Sigmoid colon (tissue), 7 donors: ENCODE results near the gene NPNT. TPM values are rescaled to one million over a fixed set of nuclear protein-coding genes. Genes with fewer than 3 reads are reported as not detected.

Source experiments
- DNase-seq: peaks from one replicate; pipeline ENCODE4 v3.0.0-alpha.2; 2019
- H3K27ac ChIP-seq, 4 donors: fragments of 200-600 bp; sonication (generic); one replicate each; pipeline ENCODE4 v1.5.1; 2016 to 2019; ENCODE audit warnings: mild to moderate bottlenecking in 1 of 4
- H3K27me3 ChIP-seq, 3 donors: fragments of 200-600 bp; sonication (generic); one replicate each; pipeline ENCODE4 v1.5.1; 2019; ENCODE audit warnings: mild to moderate bottlenecking in 1 of 3
- H3K36me3 ChIP-seq, 4 donors: fragments of 200-600 bp; sonication (generic); one replicate each; pipeline ENCODE4 v1.5.1; 2016 to 2019
- H3K4me1 ChIP-seq, 4 donors: fragments of 200-600 bp; sonication (generic); one replicate each; pipeline ENCODE4 v1.5.1; 2017 to 2019
- H3K4me3 ChIP-seq, 4 donors: fragments of 200-600 bp; sonication (generic); one replicate each; pipeline ENCODE4 v1.5.1; 2017 to 2019; ENCODE audit warnings: mild to moderate bottlenecking in 2 of 4, moderate library complexity in 1 of 4
- H3K9me3 ChIP-seq, 4 donors: fragments of 200-600 bp in 3 of 4; sonication (generic) in 3 of 4; one replicate each; pipeline versions ENCODE4 v1.5.1 to v1.6.1; 2013 to 2019
- EP300 ChIP-seq, 4 donors: sonication (generic); formaldehyde crosslinking; IDR thresholded peaks; one replicate each; pipeline ENCODE4 v1.6.1; 2017; ENCODE audit warnings: antibody characterized with exemption in 4 of 4
- POLR2A ChIP-seq, 2 donors: fragments of 450-650 bp; IDR thresholded peaks; one replicate each; pipeline ENCODE4 v1.6.1; 2016; ENCODE audit warnings: antibody characterized with exemption in 2 of 2, mild to moderate bottlenecking in 2 of 2, moderate library complexity in 2 of 2
- POLR2AphosphoS5 ChIP-seq, 4 donors: sonication (generic); formaldehyde crosslinking; IDR thresholded peaks; one replicate each; pipeline ENCODE4 v1.6.1; 2017; ENCODE audit warnings: antibody characterized with exemption in 4 of 4
- WGBS, 2 donors: extraction: QIAGEN DNeasy Blood & Tissue Kit; methylation state at CpG; one replicate each; pipeline ENCODE4 v1.1.7; 2013; 5-methylcytosine and 5-hydroxymethylcytosine counted together
- intact Hi-C: fragments of 100-400 bp; cut with DNase I; formaldehyde crosslinking; loops from one replicate; pipeline ENCODE4 v1.15.1; 2023
- polyA plus RNA-seq, 3 donors: library from polyadenylated mRNA; stranded (reverse); fragments of 200-250 nt; gene quantifications; one replicate each; pipeline ENCODE4 v1.2.3, GENCODE V29; 2013
- total RNA-seq, 4 donors: library from RNA; depleted of rRNA; stranded (reverse); fragments of >200 nt; gene quantifications; one replicate each; pipeline ENCODE4 v1.1.0, GENCODE V29; 2016
- TF ChIP-seq, protein P1 (sequence below), 4 experiments: fragments of 450-650 bp in 3 of 4; fragments of 200-600 bp in 1 of 4; IDR thresholded peaks; one replicate each; pipeline ENCODE4 v1.5.1; 2016 to 2019; ENCODE audit warnings: antibody characterized with exemption in 4 of 4, mild to moderate bottlenecking in 3 of 4, moderate library complexity in 2 of 4
- donor health status: healthy with polysubstance abuse.
- donor health status: Bipolar disorder and iron deficiency.
- donor health status: healthy.

The NPNT gene
- total and polyA plus RNA-seq, 7 donors, result 3.0 to 16.5 (median 6.9) TPM

DNA sequence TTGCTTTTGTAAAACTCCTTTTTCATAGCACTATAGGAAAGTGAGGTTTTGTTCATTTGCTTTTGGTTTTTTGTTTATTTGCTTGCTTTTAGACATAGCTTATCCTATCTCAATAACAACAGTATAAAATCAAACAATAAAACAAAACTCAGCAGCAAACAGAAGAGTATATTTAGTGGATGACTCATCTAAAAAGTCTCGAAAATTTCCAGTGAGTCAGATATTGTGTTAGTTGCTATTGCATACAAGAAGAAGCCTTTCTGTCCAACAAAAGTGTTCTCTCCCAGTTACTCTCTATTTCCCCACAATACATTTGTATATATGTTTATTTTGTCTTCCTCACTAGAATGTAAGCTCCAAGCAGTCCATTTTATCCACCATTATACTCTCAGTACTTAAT, 36.0 kb upstream of the NPNT start:
- H3K9me3 ChIP-seq, result peaks cover 0 to 3% (median under 1%) of the 10 kb centered on the region in 4 donors
- intact Hi-C loops, result no loop called here
- no peaks in the 10 kb centered on the region for H3K36me3 ChIP-seq
- WGBS, 2 donors, result 37 to 62% methylated on average over 1 of the region's 1 CpG
- H3K27ac ChIP-seq, result no peak overlapping the region
- no peak overlapping the region for H3K4me3 ChIP-seq
- H3K4me1 ChIP-seq, result no peaks in the 10 kb centered on the region
- TF ChIP-seq POLR2AphosphoS5 (IDR thresholded peaks at IDR 0.05), result no peak
- TF ChIP-seq, protein P1, sequence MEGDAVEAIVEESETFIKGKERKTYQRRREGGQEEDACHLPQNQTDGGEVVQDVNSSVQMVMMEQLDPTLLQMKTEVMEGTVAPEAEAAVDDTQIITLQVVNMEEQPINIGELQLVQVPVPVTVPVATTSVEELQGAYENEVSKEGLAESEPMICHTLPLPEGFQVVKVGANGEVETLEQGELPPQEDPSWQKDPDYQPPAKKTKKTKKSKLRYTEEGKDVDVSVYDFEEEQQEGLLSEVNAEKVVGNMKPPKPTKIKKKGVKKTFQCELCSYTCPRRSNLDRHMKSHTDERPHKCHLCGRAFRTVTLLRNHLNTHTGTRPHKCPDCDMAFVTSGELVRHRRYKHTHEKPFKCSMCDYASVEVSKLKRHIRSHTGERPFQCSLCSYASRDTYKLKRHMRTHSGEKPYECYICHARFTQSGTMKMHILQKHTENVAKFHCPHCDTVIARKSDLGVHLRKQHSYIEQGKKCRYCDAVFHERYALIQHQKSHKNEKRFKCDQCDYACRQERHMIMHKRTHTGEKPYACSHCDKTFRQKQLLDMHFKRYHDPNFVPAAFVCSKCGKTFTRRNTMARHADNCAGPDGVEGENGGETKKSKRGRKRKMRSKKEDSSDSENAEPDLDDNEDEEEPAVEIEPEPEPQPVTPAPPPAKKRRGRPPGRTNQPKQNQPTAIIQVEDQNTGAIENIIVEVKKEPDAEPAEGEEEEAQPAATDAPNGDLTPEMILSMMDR (IDR thresholded peaks at IDR 0.05), result no peak
- no peak for TF ChIP-seq EP300 (IDR thresholded peaks at IDR 0.05)
- TF ChIP-seq POLR2A (IDR thresholded peaks at IDR 0.05), result no peak
- no peaks in the 10 kb centered on the region for H3K27me3 ChIP-seq
- no peak for DNase-seq

DNA sequence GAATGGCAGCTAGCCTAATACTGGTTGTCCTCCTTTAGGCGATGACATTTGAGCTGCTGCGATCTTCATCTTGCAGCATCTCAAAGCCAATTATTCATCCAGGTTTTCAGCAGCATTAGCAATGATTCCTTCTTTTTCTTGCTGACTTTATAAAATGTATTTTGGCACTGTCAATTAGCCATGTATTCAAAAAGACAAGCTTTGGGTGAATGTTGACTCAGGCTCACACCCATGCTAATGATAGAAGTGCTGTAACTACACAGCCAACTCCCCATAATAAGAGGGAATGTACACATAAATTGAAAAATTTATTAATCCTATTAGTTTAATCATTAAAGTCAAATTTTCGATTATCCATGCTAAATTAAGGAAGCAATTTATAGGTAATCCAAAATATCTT, 24.3 kb upstream of the NPNT start:
- WGBS, 2 donors, result 76 to 81% methylated on average over 3 of the region's 3 CpGs
- no peak for TF ChIP-seq POLR2AphosphoS5 (IDR thresholded peaks at IDR 0.05)
- TF ChIP-seq POLR2A (IDR thresholded peaks at IDR 0.05), result no peak
- TF ChIP-seq EP300 (IDR thresholded peaks at IDR 0.05), result no peak
- TF ChIP-seq, protein P1 (IDR thresholded peaks at IDR 0.05), result no peak
- no peak overlapping the region for H3K27ac ChIP-seq
- H3K9me3 ChIP-seq, result no peaks in the 10 kb centered on the region
- intact Hi-C loops, result no loop called here
- H3K27me3 ChIP-seq, result no peaks in the 10 kb centered on the region
- no peak for DNase-seq
- no peaks in the 10 kb centered on the region for H3K36me3 ChIP-seq
- no peak overlapping the region for H3K4me3 ChIP-seq
- no peaks in the 10 kb centered on the region for H3K4me1 ChIP-seq

DNA sequence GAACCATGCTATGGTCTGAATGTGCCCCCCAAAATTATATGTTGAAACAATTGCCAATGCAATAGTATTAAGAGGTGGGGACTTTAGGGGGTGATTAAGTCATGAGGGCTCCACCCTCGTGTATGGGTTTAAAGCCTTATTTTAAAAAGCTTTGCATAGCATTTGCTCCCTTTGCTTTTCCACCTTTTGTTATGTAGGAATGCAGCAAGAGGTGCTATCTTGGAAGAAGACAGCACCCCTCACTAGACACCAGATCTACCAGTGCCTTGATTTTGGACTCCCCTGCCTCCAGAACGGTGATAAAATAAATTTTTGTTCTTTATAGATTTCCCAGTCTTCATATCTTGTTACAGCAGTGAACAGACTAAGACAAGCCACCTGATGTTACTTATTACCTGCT, 23.3 kb upstream of the NPNT start:
- Histone ChIP-seq H3K4me1 (no peaks in the 10 kb centered on the region), H3K9me3 (no peaks in the 10 kb centered on the region), H3K27ac (no peak overlapping the region), H3K27me3 (no peaks in the 10 kb centered on the region), H3K4me3 (no peak overlapping the region), H3K36me3 (no peaks in the 10 kb centered on the region)
- no peak for TF ChIP-seq POLR2A (IDR thresholded peaks at IDR 0.05)
- TF ChIP-seq POLR2AphosphoS5 (IDR thresholded peaks at IDR 0.05), result no peak
- TF ChIP-seq, protein P1 (IDR thresholded peaks at IDR 0.05), result no peak
- no peak for TF ChIP-seq EP300 (IDR thresholded peaks at IDR 0.05)
- DNase-seq, result no peak
- WGBS, 2 donors, result 78 to 85% methylated on average over 2 of the region's 2 CpGs
- intact Hi-C loops, result no loop called here

DNA sequence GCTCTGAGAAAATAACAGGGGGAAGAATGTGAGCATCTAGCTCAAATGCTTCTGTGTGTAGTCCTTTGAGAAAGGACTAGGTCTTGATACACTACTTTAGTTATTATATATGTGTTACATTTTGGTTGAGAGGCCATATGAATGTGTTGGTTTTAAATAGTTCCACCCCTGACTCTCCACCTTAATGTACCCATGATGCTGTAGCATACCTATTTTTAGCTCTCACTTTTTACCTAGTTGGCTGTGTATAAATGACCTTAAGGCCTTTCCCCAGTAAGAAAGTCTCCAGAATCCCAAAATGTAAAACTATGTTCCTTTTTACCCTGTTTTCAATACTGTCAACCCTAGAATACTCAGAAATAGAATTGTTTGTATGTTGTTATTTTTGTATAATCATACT, 20.0 kb upstream of the NPNT start:
- TF ChIP-seq POLR2AphosphoS5 (IDR thresholded peaks at IDR 0.05) (no peak), POLR2A (IDR thresholded peaks at IDR 0.05) (no peak), EP300 (IDR thresholded peaks at IDR 0.05) (no peak)
- TF ChIP-seq, protein P1 (IDR thresholded peaks at IDR 0.05), result no peak
- Histone ChIP-seq H3K4me1 (no peaks in the 10 kb centered on the region), H3K9me3 (no peaks in the 10 kb centered on the region), H3K36me3 (no peaks in the 10 kb centered on the region), H3K27ac (peak overlapping the region in 1 of 4 donors; percentile 16), H3K27me3 (no peaks in the 10 kb centered on the region), H3K4me3 (no peak overlapping the region)
- intact Hi-C loops, result no loop called here
- DNase-seq, result no peak

DNA sequence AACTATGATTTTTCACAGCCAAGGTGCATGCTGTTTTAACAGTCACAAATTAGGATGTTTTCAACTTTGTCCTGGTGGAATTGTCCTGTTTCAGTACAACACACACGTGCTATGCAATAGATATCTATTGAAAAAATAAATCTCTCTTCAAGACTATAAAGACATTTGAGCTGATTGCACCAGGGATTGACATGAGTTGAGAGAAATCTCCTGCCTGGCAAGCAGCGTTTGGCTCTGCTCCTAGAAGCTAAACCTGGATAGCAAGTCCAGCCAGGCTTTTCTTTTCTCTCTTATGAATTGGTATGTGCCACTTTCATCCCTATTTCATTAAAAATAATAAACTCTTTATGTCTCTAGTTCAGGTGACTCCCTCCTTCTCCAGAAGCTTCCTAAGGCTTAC, 16.6 kb upstream of the NPNT start:
- Histone ChIP-seq H3K27ac (no peak overlapping the region), H3K36me3 (no peaks in the 10 kb centered on the region), H3K4me1 (no peaks in the 10 kb centered on the region), H3K9me3 (no peaks in the 10 kb centered on the region), H3K4me3 (no peak overlapping the region), H3K27me3 (no peaks in the 10 kb centered on the region)
- DNase-seq, result no peak
- WGBS, 2 donors, result 78 to 85% methylated on average over 2 of the region's 2 CpGs
- TF ChIP-seq POLR2A (IDR thresholded peaks at IDR 0.05), result no peak
- TF ChIP-seq, protein P1 (IDR thresholded peaks at IDR 0.05), result no peak
- TF ChIP-seq EP300 (IDR thresholded peaks at IDR 0.05), result no peak
- no peak for TF ChIP-seq POLR2AphosphoS5 (IDR thresholded peaks at IDR 0.05)
- intact Hi-C loops, result no loop called here
